NB4 (cell line): Measurements from ENCODE around the gene UGGT1.

ENCODE experiments used
- CTCF ChIP-seq: IDR thresholded peaks from one replicate; pipeline ENCODE4 v1.5.1; 2012; ENCODE audit warnings: low read depth, low read length
- MAX ChIP-seq: IDR thresholded peaks from 2 replicates; pipeline ENCODE4 v1.6.1; 2011; ENCODE audit warnings: low read depth, low read length
- MYC ChIP-seq: IDR thresholded peaks from 2 replicates; pipeline ENCODE4 v1.6.1; 2011; ENCODE audit warnings: low read depth, low read length
- POLR2A ChIP-seq: IDR thresholded peaks from 2 replicates; pipeline ENCODE4 v1.6.1; 2011; ENCODE audit warnings: mild to moderate bottlenecking; ENCODE audit not compliant: insufficient read length; ENCODE audit errors: extremely low read depth

GRCh38 chr2:128237081-128237534 lies 146.1 kb downstream of the UGGT1 start:
- TF ChIP-seq CTCF: no peak
- no peak for TF ChIP-seq POLR2A
- TF ChIP-seq MAX: no peak
- no peak for TF ChIP-seq MYC
